Mammary epithelial cell (primary cell): ENCODE data around the gene VAPA.

Experiments used
- EZH2 ChIP-seq: IDR thresholded peaks from 2 replicates; pipeline ENCODE4 v1.6.1; 2012; ENCODE audit warnings: low read length, inconsistent platforms, borderline replicate concordance
- TF ChIP-seq, protein P1 (sequence below), 2 donors: IDR thresholded peaks in 1 of 2; conservative IDR thresholded peaks in 1 of 2; 2 replicates each; pipeline ENCODE4 v1.5.1; 2011 to 2012; ENCODE audit warnings: inconsistent platforms in 2 of 2, low read length in 2 of 2, mild to moderate bottlenecking in 2 of 2, control low read depth in 1 of 2, low read depth in 1 of 2; ENCODE audit not compliant: insufficient read depth in 1 of 2; ENCODE audit errors: extremely low read depth in 1 of 2

DNA sequence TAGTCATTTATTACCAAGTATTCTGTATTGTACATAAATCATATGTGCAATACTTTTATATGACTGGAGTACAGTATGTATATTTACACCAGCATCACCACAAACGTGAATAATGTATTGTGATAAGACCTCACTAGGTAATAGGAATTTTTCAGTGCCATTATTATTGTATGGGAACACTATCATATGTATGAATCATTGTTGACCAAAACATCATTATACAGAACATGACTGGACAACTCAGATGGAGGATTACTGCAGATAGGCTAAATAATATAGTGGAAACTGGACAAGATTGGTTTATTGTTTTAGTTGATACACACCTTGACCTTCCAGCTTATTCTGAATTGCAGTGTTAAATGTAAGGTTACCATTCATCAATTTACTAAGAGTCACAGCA is 33.4 kb downstream of the VAPA start:
- TF ChIP-seq, protein P1, sequence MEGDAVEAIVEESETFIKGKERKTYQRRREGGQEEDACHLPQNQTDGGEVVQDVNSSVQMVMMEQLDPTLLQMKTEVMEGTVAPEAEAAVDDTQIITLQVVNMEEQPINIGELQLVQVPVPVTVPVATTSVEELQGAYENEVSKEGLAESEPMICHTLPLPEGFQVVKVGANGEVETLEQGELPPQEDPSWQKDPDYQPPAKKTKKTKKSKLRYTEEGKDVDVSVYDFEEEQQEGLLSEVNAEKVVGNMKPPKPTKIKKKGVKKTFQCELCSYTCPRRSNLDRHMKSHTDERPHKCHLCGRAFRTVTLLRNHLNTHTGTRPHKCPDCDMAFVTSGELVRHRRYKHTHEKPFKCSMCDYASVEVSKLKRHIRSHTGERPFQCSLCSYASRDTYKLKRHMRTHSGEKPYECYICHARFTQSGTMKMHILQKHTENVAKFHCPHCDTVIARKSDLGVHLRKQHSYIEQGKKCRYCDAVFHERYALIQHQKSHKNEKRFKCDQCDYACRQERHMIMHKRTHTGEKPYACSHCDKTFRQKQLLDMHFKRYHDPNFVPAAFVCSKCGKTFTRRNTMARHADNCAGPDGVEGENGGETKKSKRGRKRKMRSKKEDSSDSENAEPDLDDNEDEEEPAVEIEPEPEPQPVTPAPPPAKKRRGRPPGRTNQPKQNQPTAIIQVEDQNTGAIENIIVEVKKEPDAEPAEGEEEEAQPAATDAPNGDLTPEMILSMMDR (conservative IDR thresholded peaks at IDR 0.05 in 1 of 2, IDR thresholded peaks at IDR 0.05 in 1 of 2; ENCODE audit: extremely low read depth in 1 of 2, insufficient read depth in 1 of 2, low read depth in 1 of 2, low read length in 2 of 2), result no peak
- TF ChIP-seq EZH2, result no peak
